A549 (cell line): ENCODE data around the gene ACR. TPM values are rescaled to one million over a fixed set of nuclear protein-coding genes. Genes with fewer than 3 reads are reported as not detected.

ENCODE experiments used
- ATAC-seq, 2 experiments: fragments of 200-7000 bp in 1 of 2; fragments of >200 bp in 1 of 2; cut with Nextera tagmentation in 1 of 2; cut with Tn5 transposase in 1 of 2; 3 replicates each; pipeline versions ENCODE4 v1.8.0 to v1.9.1; 2018 to 2020; ENCODE audit warnings: mild to moderate bottlenecking in 1 of 2, moderate library complexity in 1 of 2
- CTCF ChIA-PET: fragments of 300-600 bp; sonication (Branson Sonifier 250); formaldehyde crosslinking; extraction: SDS; loops from one replicate; lab custom pipeline; 2021; ENCODE audit warnings: antibody characterized with exemption, inconsistent platforms; lab: Yijun Ruan, JAX
- POLR2A ChIA-PET: fragments of 350-600 bp; formaldehyde crosslinking; extraction: SDS; loops from one replicate; lab custom pipeline; 2021; ENCODE audit warnings: antibody characterized with exemption, inconsistent platforms; lab: Yijun Ruan, JAX
- DNase-seq, 2 experiments: peaks; one replicate each; pipeline versions ENCODE4 v3.0.0 to v3.0.0-alpha.2; 2011 to 2016; ENCODE audit warnings: low read depth in 1 of 2, low spot score in 1 of 2
- FAIRE-seq: peaks from 2 replicates; lab custom pipeline; 2011; peaks lifted over from hg19 to GRCh38; lab: Jason Lieb, UNC
- H3K27ac ChIP-seq, 2 experiments: fragments of >200 bp; sonication (Bioruptor Twin); formaldehyde crosslinking; 3 replicates each; pipeline ENCODE4 v1.5.1; 2016 to 2017
- H3K4me1 ChIP-seq: fragments of >200 bp; sonication (Bioruptor Twin); formaldehyde crosslinking; 3 replicates; pipeline ENCODE4 v1.6.1; 2016
- H3K4me2 ChIP-seq: fragments of >200 bp; sonication (Bioruptor Twin); formaldehyde crosslinking; 3 replicates; pipeline ENCODE4 v1.6.1; 2016
- H3K4me3 ChIP-seq: fragments of >200 bp; sonication (Bioruptor Twin); formaldehyde crosslinking; 3 replicates; pipeline ENCODE4 v1.5.1; 2016
- H3K9me3 ChIP-seq: fragments of >200 bp; sonication (Bioruptor Twin); formaldehyde crosslinking; 3 replicates; pipeline ENCODE4 v1.6.1; 2016
- BCL3 ChIP-seq: fragments of >200 bp; sonication (Bioruptor Twin); formaldehyde crosslinking; IDR thresholded peaks from 3 replicates; pipeline ENCODE4 v1.6.1; 2016
- BHLHE40 ChIP-seq: IDR thresholded peaks from 2 replicates; pipeline ENCODE4 v1.6.1; 2012; ENCODE audit warnings: low read depth, low read length, inconsistent platforms
- CEBPB ChIP-seq, 2 experiments: fragments of >200 bp in 1 of 2; sonication (Bioruptor Twin) in 1 of 2; formaldehyde crosslinking in 1 of 2; IDR thresholded peaks; 2 replicates each; pipeline ENCODE4 v1.6.1; 2012 to 2016
- CHD2 ChIP-seq: fragments of 150-350 bp; IDR thresholded peaks from 2 replicates; pipeline ENCODE4 v1.6.1; 2014; ENCODE audit warnings: low read length; ENCODE audit not compliant: partially characterized antibody
- CHD4 ChIP-seq: fragments of 200-600 bp; sonication (generic); IDR thresholded peaks from 2 replicates; pipeline ENCODE4 v1.6.1; 2016; ENCODE audit warnings: antibody characterized with exemption, mild to moderate bottlenecking, borderline replicate concordance
- EHMT2 ChIP-seq: fragments of 200-600 bp; sonication (generic); IDR thresholded peaks from 2 replicates; pipeline ENCODE4 v1.6.1; 2016; ENCODE audit warnings: antibody characterized with exemption, low read depth, mild to moderate bottlenecking, moderate library complexity
- ELK1 ChIP-seq: fragments of 150-350 bp; IDR thresholded peaks from 2 replicates; pipeline ENCODE4 v1.6.1; 2014; ENCODE audit warnings: low read depth, mild to moderate bottlenecking, low read length
- ESRRA ChIP-seq: fragments of 150-350 bp; IDR thresholded peaks from 2 replicates; pipeline ENCODE4 v1.6.1; 2014; ENCODE audit warnings: mild to moderate bottlenecking, low read length, borderline replicate concordance
- FOSB ChIP-seq: fragments of 250-450 bp; sonication (Bioruptor Pico); IDR thresholded peaks from 2 replicates; pipeline ENCODE4 v1.5.0; 2020; ENCODE audit warnings: mild to moderate bottlenecking, moderate library complexity
- GATA3 ChIP-seq: IDR thresholded peaks from 2 replicates; pipeline ENCODE4 v1.6.1; 2012; ENCODE audit warnings: borderline replicate concordance
- HOXA7 ChIP-seq: fragments of 250-450 bp; sonication (Bioruptor Pico); IDR thresholded peaks from 2 replicates; pipeline ENCODE4 v1.5.0; 2020; ENCODE audit warnings: mild to moderate bottlenecking, moderate library complexity
- JUNB ChIP-seq: fragments of >200 bp; sonication (Bioruptor Twin); formaldehyde crosslinking; IDR thresholded peaks from 2 replicates; pipeline ENCODE4 v1.6.1; 2016
- NFE2L2 ChIP-seq: fragments of 150-350 bp; conservative IDR thresholded peaks from 2 replicates; pipeline ENCODE4 v1.6.1; 2014; ENCODE audit warnings: low read length
- PHF8 ChIP-seq: fragments of 200-600 bp; sonication (generic); IDR thresholded peaks from 2 replicates; pipeline ENCODE4 v1.6.1; 2016; ENCODE audit warnings: low read depth, mild to moderate bottlenecking, antibody characterized with exemption, moderate library complexity, borderline replicate concordance
- POLR2A ChIP-seq: IDR thresholded peaks from 2 replicates; pipeline ENCODE4 v1.6.1; 2012; ENCODE audit warnings: mild to moderate bottlenecking, low read length
- REST ChIP-seq: fragments of 200-600 bp; sonication (generic); IDR thresholded peaks from 2 replicates; pipeline ENCODE4 v1.6.1; 2016; ENCODE audit warnings: antibody characterized with exemption, mild to moderate bottlenecking, moderate library complexity
- RFX5 ChIP-seq: fragments of 450-650 bp; IDR thresholded peaks from 2 replicates; pipeline ENCODE4 v1.7.1; 2014; ENCODE audit warnings: antibody characterized with exemption, mild to moderate bottlenecking, moderate library complexity
- RNF2 ChIP-seq: fragments of 200-600 bp; sonication (generic); IDR thresholded peaks from 2 replicates; pipeline ENCODE4 v1.6.1; 2016; ENCODE audit warnings: low read depth, mild to moderate bottlenecking, antibody characterized with exemption, moderate library complexity, borderline replicate concordance
- SREBF2 ChIP-seq: fragments of 450-650 bp; IDR thresholded peaks from 2 replicates; pipeline ENCODE4 v1.6.1; 2014; ENCODE audit warnings: mild to moderate bottlenecking, moderate library complexity
- TP53 ChIP-seq: fragments of 250-450 bp; sonication (Bioruptor Pico); IDR thresholded peaks from 2 replicates; pipeline ENCODE4 v1.5.0; 2021; ENCODE audit warnings: mild to moderate bottlenecking, moderate library complexity
- ZFP36 ChIP-seq: fragments of 450-650 bp; IDR thresholded peaks from 2 replicates; pipeline ENCODE4 v1.6.1; 2014; ENCODE audit warnings: borderline replicate concordance; ENCODE audit not compliant: partially characterized antibody
- ZSCAN20 ChIP-seq: fragments of 250-450 bp; sonication (Bioruptor Pico); IDR thresholded peaks from 2 replicates; pipeline ENCODE4 v1.8.0; 2022; ENCODE audit warnings: mild to moderate bottlenecking, moderate library complexity
- WGBS: methylation state at CpG from one replicate; pipeline ENCODE4 v1.1.6; 2017; ENCODE audit errors: missing lambda C conversion rate; 5-methylcytosine and 5-hydroxymethylcytosine counted together
- polyA plus RNA-seq, 4 experiments: library from polyadenylated mRNA; depleted of rRNA in 3 of 4; stranded (reverse); fragments of >200 nt; fragmentation: RNase III in 1 of 4; extraction: RNeasy Plus Mini Kit Qiagen cat#74134 plus additional on column Dnase treatment in 1 of 4; gene quantifications; 2 replicates in 3 of 4; 3 replicates in 1 of 4; pipeline ENCODE4 v1.2.3, GENCODE V29; 2011 to 2017
- TF ChIP-seq, protein P1 (sequence below): fragments of 450-650 bp; IDR thresholded peaks from 2 replicates; pipeline ENCODE4 v1.6.1; 2014; ENCODE audit warnings: antibody characterized with exemption
- TF ChIP-seq, protein P2 (sequence below): fragments of >200 bp; sonication (Bioruptor Twin); formaldehyde crosslinking; IDR thresholded peaks from 3 replicates; pipeline ENCODE4 v1.5.1; 2016
- TF ChIP-seq, protein P3 (sequence below): fragments of 250-450 bp; sonication (Bioruptor Pico); IDR thresholded peaks from 2 replicates; pipeline ENCODE4 v1.5.0; 2020; ENCODE audit warnings: low read depth, mild to moderate bottlenecking, moderate library complexity

ACR gene
- polyA plus RNA-seq, 2 of the 4 experiments (the other 2 are of a cell fraction): not detected

DNA sequence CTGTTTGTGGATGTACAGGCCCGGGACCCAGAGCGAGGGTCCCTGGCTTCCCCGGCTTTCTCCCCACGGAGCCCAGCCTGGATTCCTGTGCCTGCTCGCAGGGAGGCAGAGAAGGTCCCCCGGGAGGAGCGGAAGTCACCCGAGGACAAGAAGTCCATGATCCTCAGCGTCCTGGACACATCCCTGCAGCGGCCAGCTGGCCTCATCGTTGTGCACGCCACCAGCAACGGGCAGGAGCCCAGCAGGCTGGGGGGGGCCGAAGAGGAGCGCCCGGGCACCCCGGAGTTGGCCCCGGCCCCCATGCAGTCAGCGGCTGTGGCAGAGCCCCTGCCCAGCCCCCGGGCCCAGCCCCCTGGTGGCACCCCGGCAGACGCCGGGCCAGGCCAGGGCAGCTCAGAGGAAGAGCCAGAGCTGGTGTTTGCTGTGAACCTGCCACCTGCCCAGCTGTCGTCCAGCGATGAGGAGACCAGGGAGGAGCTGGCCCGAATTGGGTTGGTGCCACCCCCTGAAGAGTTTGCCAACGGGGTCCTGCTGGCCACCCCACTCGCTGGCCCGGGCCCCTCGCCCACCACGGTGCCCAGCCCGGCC is 16.7 kb upstream of the ACR start (continued):
- TF ChIP-seq, protein P1, sequence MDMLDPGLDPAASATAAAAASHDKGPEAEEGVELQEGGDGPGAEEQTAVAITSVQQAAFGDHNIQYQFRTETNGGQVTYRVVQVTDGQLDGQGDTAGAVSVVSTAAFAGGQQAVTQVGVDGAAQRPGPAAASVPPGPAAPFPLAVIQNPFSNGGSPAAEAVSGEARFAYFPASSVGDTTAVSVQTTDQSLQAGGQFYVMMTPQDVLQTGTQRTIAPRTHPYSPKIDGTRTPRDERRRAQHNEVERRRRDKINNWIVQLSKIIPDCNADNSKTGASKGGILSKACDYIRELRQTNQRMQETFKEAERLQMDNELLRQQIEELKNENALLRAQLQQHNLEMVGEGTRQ: no peak
- TF ChIP-seq FOSB (CRISPR knock-in tag): no peak
- TF ChIP-seq POLR2A: no peak

DNA sequence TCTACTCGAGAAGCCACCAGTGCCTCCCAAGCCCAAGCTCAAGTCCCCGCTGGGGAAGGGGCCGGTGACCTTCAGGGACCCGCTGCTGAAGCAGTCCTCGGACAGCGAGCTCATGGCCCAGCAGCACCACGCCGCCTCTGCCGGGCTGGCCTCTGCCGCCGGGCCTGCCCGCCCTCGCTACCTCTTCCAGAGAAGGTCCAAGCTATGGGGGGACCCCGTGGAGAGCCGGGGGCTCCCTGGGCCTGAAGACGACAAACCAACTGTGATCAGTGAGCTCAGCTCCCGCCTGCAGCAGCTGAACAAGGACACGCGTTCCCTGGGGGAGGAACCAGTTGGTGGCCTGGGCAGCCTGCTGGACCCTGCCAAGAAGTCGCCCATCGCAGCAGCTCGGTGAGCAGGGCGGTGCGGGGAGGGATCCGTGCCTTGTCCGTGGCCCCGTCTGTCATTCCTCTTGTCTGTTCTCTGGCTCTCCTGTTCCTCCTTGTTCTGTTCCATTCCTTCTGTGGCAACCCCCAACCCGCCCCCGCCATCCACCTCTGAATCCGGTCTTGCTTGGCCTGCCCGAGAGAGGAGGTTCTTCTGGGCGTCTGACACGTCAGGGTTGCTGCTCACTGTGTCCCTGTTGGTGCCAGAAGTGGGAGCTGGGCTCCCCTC is 15.8 kb upstream of the ACR start:
- ChIA-PET CTCF (interaction anchor here (1.1 to 1.5 kb wide), 2 partner anchors 9 to 10 kb away, joined by 5 to 7 read pairs; no protein-coding TSS in a partner anchor), POLR2A (no interaction called here)
- no peaks in the 10 kb centered on the region for H3K4me1 ChIP-seq
- WGBS: 92% methylated on average over 27 of the region's 33 CpGs
- no peak for DNase-seq
- FAIRE-seq: no peak
- no peak overlapping the region for H3K4me3 ChIP-seq
- H3K4me2 ChIP-seq: no peak overlapping the region
- H3K9me3 ChIP-seq: no peaks in the 10 kb centered on the region
- no peak overlapping the region for H3K27ac ChIP-seq
- no peak for TF ChIP-seq ESRRA
- no peak for TF ChIP-seq GATA3
- TF ChIP-seq HOXA7 (CRISPR knock-in tag): no peak
- no peak for TF ChIP-seq JUNB
- TF ChIP-seq ELK1: no peak
- no peak for TF ChIP-seq RNF2
- no peak for TF ChIP-seq EHMT2
- TF ChIP-seq RFX5: no peak
- no peak for TF ChIP-seq POLR2A
- no peak for TF ChIP-seq FOSB (CRISPR knock-in tag)
- TF ChIP-seq CHD2: no peak
- no peak for TF ChIP-seq PHF8
- no peak for TF ChIP-seq SREBF2
- no peak for TF ChIP-seq BHLHE40
- TF ChIP-seq, protein P2, sequence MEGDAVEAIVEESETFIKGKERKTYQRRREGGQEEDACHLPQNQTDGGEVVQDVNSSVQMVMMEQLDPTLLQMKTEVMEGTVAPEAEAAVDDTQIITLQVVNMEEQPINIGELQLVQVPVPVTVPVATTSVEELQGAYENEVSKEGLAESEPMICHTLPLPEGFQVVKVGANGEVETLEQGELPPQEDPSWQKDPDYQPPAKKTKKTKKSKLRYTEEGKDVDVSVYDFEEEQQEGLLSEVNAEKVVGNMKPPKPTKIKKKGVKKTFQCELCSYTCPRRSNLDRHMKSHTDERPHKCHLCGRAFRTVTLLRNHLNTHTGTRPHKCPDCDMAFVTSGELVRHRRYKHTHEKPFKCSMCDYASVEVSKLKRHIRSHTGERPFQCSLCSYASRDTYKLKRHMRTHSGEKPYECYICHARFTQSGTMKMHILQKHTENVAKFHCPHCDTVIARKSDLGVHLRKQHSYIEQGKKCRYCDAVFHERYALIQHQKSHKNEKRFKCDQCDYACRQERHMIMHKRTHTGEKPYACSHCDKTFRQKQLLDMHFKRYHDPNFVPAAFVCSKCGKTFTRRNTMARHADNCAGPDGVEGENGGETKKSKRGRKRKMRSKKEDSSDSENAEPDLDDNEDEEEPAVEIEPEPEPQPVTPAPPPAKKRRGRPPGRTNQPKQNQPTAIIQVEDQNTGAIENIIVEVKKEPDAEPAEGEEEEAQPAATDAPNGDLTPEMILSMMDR: no peak
- no peak for TF ChIP-seq NFE2L2
- no peak for TF ChIP-seq ZSCAN20 (CRISPR knock-in tag)
- ATAC-seq: no peak

DNA sequence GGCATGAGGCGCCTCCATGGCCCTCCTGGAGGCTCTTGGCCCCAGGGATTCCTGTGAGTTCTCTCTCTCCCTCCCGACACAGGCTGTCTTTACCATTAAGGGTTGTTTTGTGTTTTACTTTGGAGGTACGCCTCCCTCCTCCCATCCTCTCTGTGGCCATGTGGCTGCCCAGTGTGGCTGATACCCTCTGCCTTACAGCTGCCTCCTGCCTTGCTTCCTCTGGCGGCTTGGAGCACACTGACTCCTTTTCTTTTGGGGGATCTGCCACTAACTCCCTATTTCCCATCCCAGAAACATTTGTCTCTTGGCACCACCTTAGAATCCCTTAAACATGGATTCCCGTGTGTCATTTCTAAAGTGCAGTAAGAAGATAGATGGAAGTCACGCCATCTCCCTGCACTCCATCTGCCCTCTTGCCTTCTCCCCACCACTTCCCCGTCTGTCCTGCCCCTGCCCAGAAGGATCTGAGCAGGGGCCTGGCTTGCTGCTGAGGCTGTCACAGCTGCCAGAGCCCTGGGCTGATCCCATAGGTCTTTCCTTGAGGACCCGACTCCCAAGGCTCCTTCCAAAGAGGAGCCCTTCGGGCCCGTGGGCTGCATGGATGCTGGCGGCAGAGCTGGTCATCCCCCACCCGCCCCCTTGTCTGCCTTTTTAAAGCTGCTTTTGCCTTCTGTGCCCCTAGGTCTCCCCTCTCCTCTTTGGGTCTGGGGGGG is 15.1 kb upstream of the ACR start:
- Histone ChIP-seq H3K9me3 (no peaks in the 10 kb centered on the region), H3K27ac (no peak overlapping the region), H3K4me3 (no peak overlapping the region), H3K4me2 (no peak overlapping the region), H3K4me1 (no peaks in the 10 kb centered on the region)
- ChIA-PET CTCF (interaction anchor here (1.5 kb wide), 1 partner anchor 9 kb away, joined by 7 read pairs; no protein-coding TSS in a partner anchor), POLR2A (no interaction called here)
- DNase-seq (no peak), FAIRE-seq (no peak), ATAC-seq (no peak)
- WGBS: 94% methylated on average over 7 of the region's 12 CpGs
- TF ChIP-seq BCL3 (no peak), CEBPB (IDR thresholded peaks at IDR 0.05) (no peak), CHD4 (no peak), ZFP36 (no peak), HOXA7 (CRISPR knock-in tag) (no peak), TP53 (CRISPR knock-in tag) (no peak), REST (no peak)
- TF ChIP-seq, protein P3, sequence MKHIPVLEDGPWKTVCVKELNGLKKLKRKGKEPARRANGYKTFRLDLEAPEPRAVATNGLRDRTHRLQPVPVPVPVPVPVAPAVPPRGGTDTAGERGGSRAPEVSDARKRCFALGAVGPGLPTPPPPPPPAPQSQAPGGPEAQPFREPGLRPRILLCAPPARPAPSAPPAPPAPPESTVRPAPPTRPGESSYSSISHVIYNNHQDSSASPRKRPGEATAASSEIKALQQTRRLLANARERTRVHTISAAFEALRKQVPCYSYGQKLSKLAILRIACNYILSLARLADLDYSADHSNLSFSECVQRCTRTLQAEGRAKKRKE (CRISPR knock-in tag): no peak
